ENCODE data around the gene ZBTB45.
"Not testable (repeated sequence)": the region's sequence is repeated elsewhere in the genome, so short reads cannot be mapped to it uniquely, and the experiment has no call there.

Gene ZBTB45

DNA sequence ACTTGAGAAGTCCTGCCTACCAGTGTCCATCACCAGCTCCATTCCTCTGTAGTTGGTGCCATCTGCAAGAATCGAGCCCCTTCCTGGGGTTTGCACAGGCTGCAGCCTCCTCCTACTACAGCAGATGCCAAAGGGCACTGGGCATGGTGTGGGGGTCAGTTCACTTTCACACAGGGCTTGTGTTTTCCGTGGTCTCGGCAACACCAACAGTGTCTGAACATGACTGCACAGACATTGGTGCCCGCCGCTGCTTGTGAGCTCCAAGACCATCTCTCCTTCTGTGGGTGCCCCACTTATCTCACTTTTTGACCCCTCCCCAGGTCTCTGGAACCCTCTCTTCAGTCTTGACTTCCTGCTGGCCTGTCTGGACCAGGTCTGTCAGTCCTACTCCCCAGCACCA, 28.2 kb downstream of the ZBTB45 start:
- TF ChIP-seq OSR1 (CRISPR knock-in tag; IDR thresholded peaks at IDR 0.05) (no peak), ZNF8 (CRISPR knock-in tag; IDR thresholded peaks at IDR 0.05) (no peak), SNAI2 (CRISPR knock-in tag; IDR thresholded peaks at IDR 0.05) (no peak), ZNF565 (CRISPR knock-in tag; conservative IDR thresholded peaks at IDR 0.05; ENCODE audit: low read depth) (no peak), TOX (CRISPR knock-in tag; IDR thresholded peaks at IDR 0.05; ENCODE audit: borderline replicate concordance) (no peak), RARB (CRISPR knock-in tag; IDR thresholded peaks at IDR 0.05) (no peak), ZFP3 (CRISPR knock-in tag; IDR thresholded peaks at IDR 0.05) (no peak), ESRRG (CRISPR knock-in tag; IDR thresholded peaks at IDR 0.05) (no peak), ARNTL (CRISPR knock-in tag; IDR thresholded peaks at IDR 0.05; ENCODE audit: borderline replicate concordance, low read depth) (no peak), GLIS3 (CRISPR knock-in tag; IDR thresholded peaks at IDR 0.05) (no peak), TCF4 (CRISPR knock-in tag; IDR thresholded peaks at IDR 0.05; ENCODE audit: borderline replicate concordance) (no peak), PPARA (CRISPR knock-in tag; IDR thresholded peaks at IDR 0.05; ENCODE audit: borderline replicate concordance) (no peak)
- TF ChIP-seq, protein P1, sequence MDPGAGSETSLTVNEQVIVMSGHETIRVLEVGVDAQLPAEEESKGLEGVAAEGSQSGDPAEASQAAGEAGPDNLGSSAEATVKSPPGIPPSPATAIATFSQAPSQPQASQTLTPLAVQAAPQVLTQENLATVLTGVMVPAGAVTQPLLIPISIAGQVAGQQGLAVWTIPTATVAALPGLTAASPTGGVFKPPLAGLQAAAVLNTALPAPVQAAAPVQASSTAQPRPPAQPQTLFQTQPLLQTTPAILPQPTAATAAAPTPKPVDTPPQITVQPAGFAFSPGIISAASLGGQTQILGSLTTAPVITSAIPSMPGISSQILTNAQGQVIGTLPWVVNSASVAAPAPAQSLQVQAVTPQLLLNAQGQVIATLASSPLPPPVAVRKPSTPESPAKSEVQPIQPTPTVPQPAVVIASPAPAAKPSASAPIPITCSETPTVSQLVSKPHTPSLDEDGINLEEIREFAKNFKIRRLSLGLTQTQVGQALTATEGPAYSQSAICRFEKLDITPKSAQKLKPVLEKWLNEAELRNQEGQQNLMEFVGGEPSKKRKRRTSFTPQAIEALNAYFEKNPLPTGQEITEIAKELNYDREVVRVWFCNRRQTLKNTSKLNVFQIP (CRISPR knock-in tag; IDR thresholded peaks at IDR 0.05; ENCODE audit: borderline replicate concordance, low read depth): no peak
- TF ChIP-seq, protein P2, sequence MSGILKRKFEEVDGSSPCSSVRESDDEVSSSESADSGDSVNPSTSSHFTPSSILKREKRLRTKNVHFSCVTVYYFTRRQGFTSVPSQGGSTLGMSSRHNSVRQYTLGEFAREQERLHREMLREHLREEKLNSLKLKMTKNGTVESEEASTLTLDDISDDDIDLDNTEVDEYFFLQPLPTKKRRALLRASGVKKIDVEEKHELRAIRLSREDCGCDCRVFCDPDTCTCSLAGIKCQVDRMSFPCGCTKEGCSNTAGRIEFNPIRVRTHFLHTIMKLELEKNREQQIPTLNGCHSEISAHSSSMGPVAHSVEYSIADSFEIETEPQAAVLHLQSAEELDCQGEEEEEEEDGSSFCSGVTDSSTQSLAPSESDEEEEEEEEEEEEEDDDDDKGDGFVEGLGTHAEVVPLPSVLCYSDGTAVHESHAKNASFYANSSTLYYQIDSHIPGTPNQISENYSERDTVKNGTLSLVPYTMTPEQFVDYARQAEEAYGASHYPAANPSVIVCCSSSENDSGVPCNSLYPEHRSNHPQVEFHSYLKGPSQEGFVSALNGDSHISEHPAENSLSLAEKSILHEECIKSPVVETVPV (CRISPR knock-in tag; IDR thresholded peaks at IDR 0.05): no peak
- TF ChIP-seq, protein P3, sequence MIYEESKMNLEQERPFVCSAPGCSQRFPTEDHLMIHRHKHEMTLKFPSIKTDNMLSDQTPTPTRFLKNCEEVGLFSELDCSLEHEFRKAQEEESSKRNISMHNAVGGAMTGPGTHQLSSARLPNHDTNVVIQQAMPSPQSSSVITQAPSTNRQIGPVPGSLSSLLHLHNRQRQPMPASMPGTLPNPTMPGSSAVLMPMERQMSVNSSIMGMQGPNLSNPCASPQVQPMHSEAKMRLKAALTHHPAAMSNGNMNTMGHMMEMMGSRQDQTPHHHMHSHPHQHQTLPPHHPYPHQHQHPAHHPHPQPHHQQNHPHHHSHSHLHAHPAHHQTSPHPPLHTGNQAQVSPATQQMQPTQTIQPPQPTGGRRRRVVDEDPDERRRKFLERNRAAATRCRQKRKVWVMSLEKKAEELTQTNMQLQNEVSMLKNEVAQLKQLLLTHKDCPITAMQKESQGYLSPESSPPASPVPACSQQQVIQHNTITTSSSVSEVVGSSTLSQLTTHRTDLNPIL (CRISPR knock-in tag; IDR thresholded peaks at IDR 0.05; ENCODE audit: low read depth): no peak
- TF ChIP-seq, protein P4, sequence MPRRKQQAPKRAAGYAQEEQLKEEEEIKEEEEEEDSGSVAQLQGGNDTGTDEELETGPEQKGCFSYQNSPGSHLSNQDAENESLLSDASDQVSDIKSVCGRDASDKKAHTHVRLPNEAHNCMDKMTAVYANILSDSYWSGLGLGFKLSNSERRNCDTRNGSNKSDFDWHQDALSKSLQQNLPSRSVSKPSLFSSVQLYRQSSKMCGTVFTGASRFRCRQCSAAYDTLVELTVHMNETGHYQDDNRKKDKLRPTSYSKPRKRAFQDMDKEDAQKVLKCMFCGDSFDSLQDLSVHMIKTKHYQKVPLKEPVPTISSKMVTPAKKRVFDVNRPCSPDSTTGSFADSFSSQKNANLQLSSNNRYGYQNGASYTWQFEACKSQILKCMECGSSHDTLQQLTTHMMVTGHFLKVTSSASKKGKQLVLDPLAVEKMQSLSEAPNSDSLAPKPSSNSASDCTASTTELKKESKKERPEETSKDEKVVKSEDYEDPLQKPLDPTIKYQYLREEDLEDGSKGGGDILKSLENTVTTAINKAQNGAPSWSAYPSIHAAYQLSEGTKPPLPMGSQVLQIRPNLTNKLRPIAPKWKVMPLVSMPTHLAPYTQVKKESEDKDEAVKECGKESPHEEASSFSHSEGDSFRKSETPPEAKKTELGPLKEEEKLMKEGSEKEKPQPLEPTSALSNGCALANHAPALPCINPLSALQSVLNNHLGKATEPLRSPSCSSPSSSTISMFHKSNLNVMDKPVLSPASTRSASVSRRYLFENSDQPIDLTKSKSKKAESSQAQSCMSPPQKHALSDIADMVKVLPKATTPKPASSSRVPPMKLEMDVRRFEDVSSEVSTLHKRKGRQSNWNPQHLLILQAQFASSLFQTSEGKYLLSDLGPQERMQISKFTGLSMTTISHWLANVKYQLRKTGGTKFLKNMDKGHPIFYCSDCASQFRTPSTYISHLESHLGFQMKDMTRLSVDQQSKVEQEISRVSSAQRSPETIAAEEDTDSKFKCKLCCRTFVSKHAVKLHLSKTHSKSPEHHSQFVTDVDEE (CRISPR knock-in tag; IDR thresholded peaks at IDR 0.05): no peak
- ATAC-seq: no peak

DNA sequence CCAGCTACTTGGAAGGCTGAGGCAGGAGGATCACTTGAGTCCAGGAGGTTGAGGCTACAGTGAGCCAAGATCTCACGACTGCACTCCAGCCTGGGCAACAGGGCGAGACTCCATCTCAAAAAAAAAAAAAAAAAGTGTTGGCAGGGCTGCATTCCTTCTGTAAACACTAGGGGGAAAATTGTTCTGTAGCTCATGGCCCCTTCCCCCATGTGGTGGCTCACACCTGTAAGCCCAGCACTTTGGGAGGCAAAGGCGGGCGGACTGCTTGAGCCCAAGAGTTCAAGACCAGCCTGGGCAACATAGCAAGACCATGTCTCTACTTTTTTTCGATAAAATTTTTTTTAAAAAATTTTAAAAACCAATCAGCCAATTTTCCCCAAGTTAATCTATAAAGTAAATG, 35.3 kb downstream of the ZBTB45 start:
- not testable (repeated sequence) for ATAC-seq

DNA sequence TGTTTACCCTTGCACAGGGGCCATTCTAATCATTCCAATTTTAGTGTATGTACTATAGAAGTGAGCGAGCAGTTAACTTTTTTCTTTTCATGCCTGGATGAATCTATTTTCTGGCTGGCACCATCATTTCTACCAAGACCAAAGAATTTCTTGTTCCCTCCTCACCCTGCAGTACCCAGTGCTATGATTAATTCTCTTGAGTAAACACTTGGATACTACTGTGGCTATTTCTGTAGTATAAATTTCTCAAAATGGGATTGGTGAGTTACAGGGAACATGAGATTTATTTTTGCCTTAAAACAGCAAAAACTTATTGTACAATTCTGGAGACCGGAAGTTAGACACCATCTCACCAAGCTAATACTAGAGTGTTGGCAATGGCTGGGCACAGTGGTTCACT, 35.8 kb downstream of the ZBTB45 start:
- ATAC-seq: no peak
- no peak for TF ChIP-seq CSDC2 (CRISPR knock-in tag; IDR thresholded peaks at IDR 0.05)
- TF ChIP-seq ZFP30 (CRISPR knock-in tag; IDR thresholded peaks at IDR 0.05): no peak
- no peak for TF ChIP-seq ESRRG (CRISPR knock-in tag; IDR thresholded peaks at IDR 0.05)
- TF ChIP-seq OSR1 (CRISPR knock-in tag; IDR thresholded peaks at IDR 0.05): no peak
- TF ChIP-seq, protein P4 (CRISPR knock-in tag; IDR thresholded peaks at IDR 0.05): no peak
- no peak for TF ChIP-seq ZNF70 (CRISPR knock-in tag; IDR thresholded peaks at IDR 0.05)
- TF ChIP-seq, protein P5, sequence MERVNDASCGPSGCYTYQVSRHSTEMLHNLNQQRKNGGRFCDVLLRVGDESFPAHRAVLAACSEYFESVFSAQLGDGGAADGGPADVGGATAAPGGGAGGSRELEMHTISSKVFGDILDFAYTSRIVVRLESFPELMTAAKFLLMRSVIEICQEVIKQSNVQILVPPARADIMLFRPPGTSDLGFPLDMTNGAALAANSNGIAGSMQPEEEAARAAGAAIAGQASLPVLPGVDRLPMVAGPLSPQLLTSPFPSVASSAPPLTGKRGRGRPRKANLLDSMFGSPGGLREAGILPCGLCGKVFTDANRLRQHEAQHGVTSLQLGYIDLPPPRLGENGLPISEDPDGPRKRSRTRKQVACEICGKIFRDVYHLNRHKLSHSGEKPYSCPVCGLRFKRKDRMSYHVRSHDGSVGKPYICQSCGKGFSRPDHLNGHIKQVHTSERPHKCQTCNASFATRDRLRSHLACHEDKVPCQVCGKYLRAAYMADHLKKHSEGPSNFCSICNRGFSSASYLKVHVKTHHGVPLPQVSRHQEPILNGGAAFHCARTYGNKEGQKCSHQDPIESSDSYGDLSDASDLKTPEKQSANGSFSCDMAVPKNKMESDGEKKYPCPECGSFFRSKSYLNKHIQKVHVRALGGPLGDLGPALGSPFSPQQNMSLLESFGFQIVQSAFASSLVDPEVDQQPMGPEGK (CRISPR knock-in tag; IDR thresholded peaks at IDR 0.05; ENCODE audit: borderline replicate concordance): no peak
- no peak for TF ChIP-seq PPARA (CRISPR knock-in tag; IDR thresholded peaks at IDR 0.05; ENCODE audit: borderline replicate concordance)

Measured in SK-N-SH treated with all-trans-retinoic acid at 6 μM for 48 hours (cell line).